T-cell (primary cell): ENCODE data around the gene TRIM9. TPM values are rescaled to one million over a fixed set of nuclear protein-coding genes. Genes with fewer than 3 reads are reported as not detected.

Experiments
- ATAC-seq, 4 experiments: fragments of 200-7000 bp in 3 of 4; fragments of 150-1000 bp in 1 of 4; cut with Tn5 transposase; replicated peaks in 1 of 4; 1 replicate in 3 of 4; 2 replicates in 1 of 4; pipeline ENCODE4 v1.10.0; 2021; ENCODE audit warnings: moderate library complexity in 3 of 4, mild to moderate bottlenecking in 2 of 4, moderate number of reproducible peaks in 1 of 4
- CTCF ChIA-PET, 2 donors: fragments of 300-600 bp; sonication (Branson Sonifier 250); formaldehyde crosslinking; loops; one replicate each; lab custom pipeline; 2022; ENCODE audit warnings: antibody characterized with exemption in 2 of 2; lab: Charles Lee
- POLR2A ChIA-PET, 2 donors: fragments of 300-600 bp; sonication (Branson Sonifier 250); formaldehyde crosslinking; loops; one replicate each; lab custom pipeline; 2022; ENCODE audit warnings: antibody characterized with exemption in 2 of 2; lab: Charles Lee
- DNase-seq, 35 experiments: peaks; one replicate each; pipeline versions ENCODE4 v3.0.0 to v3.0.0-alpha.2; 2013 to 2023
- H3K27ac ChIP-seq: one replicate; pipeline ENCODE4 v1.5.1; 2013; ENCODE audit warnings: low read length
- H3K27me3 ChIP-seq, 2 experiments: replicated peaks in 1 of 2; 1 replicate in 1 of 2; 2 replicates in 1 of 2; pipeline versions ENCODE4 v1.6.1 to v1.7.0; 2013; ENCODE audit warnings: low read length in 1 of 2, mixed read lengths in 1 of 2; ENCODE audit not compliant: control insufficient read depth in 2 of 2, insufficient read depth in 2 of 2; ENCODE audit errors: extremely low read depth in 1 of 2
- H3K36me3 ChIP-seq, 2 donors: 1 replicate in 1 of 2; 2 replicates in 1 of 2; pipeline versions ENCODE4 v1.6.1 to v1.7.0; 2013; ENCODE audit warnings: low read length in 1 of 2; ENCODE audit not compliant: control insufficient read depth in 2 of 2, insufficient read depth in 1 of 2; ENCODE audit errors: extremely low read depth in 1 of 2
- H3K4me1 ChIP-seq, 2 experiments: 1 replicate in 1 of 2; 2 replicates in 1 of 2; pipeline versions ENCODE4 v1.6.1 to v1.7.0; 2013; ENCODE audit warnings: low read length in 2 of 2, mixed read lengths in 1 of 2; ENCODE audit not compliant: insufficient read depth in 2 of 2, control insufficient read depth in 1 of 2; ENCODE audit errors: extremely low read depth in 1 of 2
- H3K4me3 ChIP-seq, 2 donors: 1 replicate in 1 of 2; 2 replicates in 1 of 2; pipeline versions ENCODE4 v1.5.1 to v1.7.0; 2013; ENCODE audit warnings: mild to moderate bottlenecking in 2 of 2, low read length in 1 of 2, moderate library complexity in 1 of 2; ENCODE audit not compliant: control insufficient read depth in 1 of 2; ENCODE audit errors: extremely low read depth in 1 of 2
- H3K9me3 ChIP-seq: 2 replicates; pipeline ENCODE4 v1.7.0; 2013
- H3K27ac Mint-ChIP-seq, 2 donors: one replicate each; pipeline ENCODE4 v1.8.0; 2020 to 2021; ENCODE audit warnings: mild to moderate bottlenecking in 2 of 2, mixed read lengths in 2 of 2
- H3K27me3 Mint-ChIP-seq, 2 donors: one replicate each; pipeline ENCODE4 v1.8.0; 2021 to 2022; ENCODE audit warnings: mixed read lengths in 2 of 2
- H3K36me3 Mint-ChIP-seq: one replicate; pipeline ENCODE4 v1.8.0; 2021; ENCODE audit warnings: mixed read lengths
- H3K4me1 Mint-ChIP-seq, 3 donors: one replicate each; pipeline ENCODE4 v1.8.0; 2020 to 2022; ENCODE audit warnings: mixed read lengths in 3 of 3, mild to moderate bottlenecking in 1 of 3
- H3K4me3 Mint-ChIP-seq, 3 donors: one replicate each; pipeline ENCODE4 v1.8.0; 2020 to 2022; ENCODE audit warnings: mild to moderate bottlenecking in 3 of 3, mixed read lengths in 3 of 3, moderate library complexity in 3 of 3
- H3K9me3 Mint-ChIP-seq, 3 donors: one replicate each; pipeline ENCODE4 v1.8.0; 2020 to 2022; ENCODE audit warnings: mixed read lengths in 3 of 3
- WGBS: methylation state at CpG from one replicate; pipeline ENCODE4 v1.1.5; 2013; ENCODE audit warnings: missing lambda C conversion rate; ENCODE audit not compliant: insufficient coverage; 5-methylcytosine and 5-hydroxymethylcytosine counted together
- total RNA-seq, 35 experiments: library from RNA in 6 of 35; stranded (reverse) in 6 of 35; fragments of 120-200 nt in 1 of 35; gene quantifications; one replicate each; pipeline versions ENCODE4 v1.2.1 to v1.2.4 and lab custom pipeline; 2013 to 2026

Gene TRIM9
- total RNA-seq, 5 donors from 2014 or later (not counting 1 experiment from before 2014, with no cell fraction given) = 0.30 to 1.3 (median 0.88) TPM

GRCh38 chr14:51041108-51041531, 53.8 kb downstream of the TRIM9 start:
- Histone ChIP-seq H3K4me3 (no peak overlapping the region), H3K27me3 (peaks cover 0 to 3% of the 10 kb centered on the region in 2 experiments), H3K9me3 (no peaks in the 10 kb centered on the region), H3K4me1 (no peaks in the 10 kb centered on the region), H3K36me3 (no peaks in the 10 kb centered on the region), H3K27ac (no peak overlapping the region)
- no peak overlapping the region for H3K27ac Mint-ChIP-seq
- DNase-seq = no peak
- CTCF ChIA-PET = no interaction called here
- ATAC-seq = no peak
- WGBS = no CpG with 5 or more reads among the region's 5 CpGs
- H3K36me3 Mint-ChIP-seq = no peaks in the 10 kb centered on the region
- H3K4me1 Mint-ChIP-seq = no peaks in the 10 kb centered on the region
- no peak overlapping the region for H3K4me3 Mint-ChIP-seq
- H3K9me3 Mint-ChIP-seq = no peaks in the 10 kb centered on the region
- peaks cover 0 to 6% of the 10 kb centered on the region in 2 donors for H3K27me3 Mint-ChIP-seq
- POLR2A ChIA-PET = no interaction called here

- Mint-ChIP-seq H3K27ac (no peak overlapping the region), H3K36me3 (no peaks in the 10 kb centered on the region), H3K27me3 (peaks cover 0 to 3% of the 10 kb centered on the region in 2 donors), H3K4me3 (no peak overlapping the region), H3K4me1 (no peaks in the 10 kb centered on the region), H3K9me3 (no peaks in the 10 kb centered on the region)
- DNase-seq = no peak
- POLR2A ChIA-PET = no interaction called here
- Histone ChIP-seq H3K4me3 (no peak overlapping the region), H3K36me3 (no peaks in the 10 kb centered on the region), H3K27ac (no peak overlapping the region), H3K4me1 (no peaks in the 10 kb centered on the region), H3K9me3 (no peaks in the 10 kb centered on the region), H3K27me3 (peaks cover 0 to 3% of the 10 kb centered on the region in 2 experiments)
- 70% methylated on average over 2 of the region's 7 CpGs for WGBS
- no peak for ATAC-seq
- CTCF ChIA-PET = no interaction called here
Measured at GRCh38 chr14:51039252-51039651, 55.7 kb downstream of the TRIM9 start.

GRCh38 chr14:51035611-51036192, 59.2 kb downstream of the TRIM9 start:
- Mint-ChIP-seq H3K36me3 (no peaks in the 10 kb centered on the region), H3K4me3 (no peak overlapping the region), H3K27ac (no peak overlapping the region), H3K4me1 (no peaks in the 10 kb centered on the region), H3K27me3 (peaks cover 0 to 1% of the 10 kb centered on the region in 2 donors), H3K9me3 (no peaks in the 10 kb centered on the region)
- ATAC-seq = no peak
- H3K27me3 ChIP-seq = peaks cover 0 to 2% of the 10 kb centered on the region in 2 experiments
- no peak overlapping the region for H3K4me3 ChIP-seq
- DNase-seq = no peak
- 91% methylated on average over 4 of the region's 9 CpGs for WGBS
- ChIA-PET CTCF (no interaction called here), POLR2A (no interaction called here)
- no peaks in the 10 kb centered on the region for H3K4me1 ChIP-seq
- no peak overlapping the region for H3K27ac ChIP-seq
- no peaks in the 10 kb centered on the region for H3K36me3 ChIP-seq
- no peaks in the 10 kb centered on the region for H3K9me3 ChIP-seq

- Histone ChIP-seq H3K4me1 (no peaks in the 10 kb centered on the region), H3K27ac (no peak overlapping the region), H3K9me3 (no peaks in the 10 kb centered on the region), H3K27me3 (peaks cover 0 to 2% of the 10 kb centered on the region in 2 experiments), H3K36me3 (no peaks in the 10 kb centered on the region), H3K4me3 (no peak overlapping the region)
- Mint-ChIP-seq H3K4me1 (no peaks in the 10 kb centered on the region), H3K27me3 (peaks cover 3 to 8% of the 10 kb centered on the region in 2 donors), H3K27ac (no peak overlapping the region), H3K9me3 (no peaks in the 10 kb centered on the region), H3K36me3 (no peaks in the 10 kb centered on the region), H3K4me3 (no peak overlapping the region)
- no peak for ATAC-seq
- POLR2A ChIA-PET = no interaction called here
- CTCF ChIA-PET = no interaction called here
- DNase-seq = no peak
- 78% methylated on average over 6 of the region's 16 CpGs for WGBS
Measured at GRCh38 chr14:51028851-51029754, 65.8 kb downstream of the TRIM9 start.

GRCh38 chr14:51028361-51028760, 66.5 kb downstream of the TRIM9 start:
- no peaks in the 10 kb centered on the region for H3K4me1 Mint-ChIP-seq
- H3K4me1 ChIP-seq = no peaks in the 10 kb centered on the region
- ChIA-PET POLR2A (no interaction called here), CTCF (no interaction called here)
- no peaks in the 10 kb centered on the region for H3K36me3 Mint-ChIP-seq
- no peak overlapping the region for H3K27ac Mint-ChIP-seq
- no peak overlapping the region for H3K4me3 Mint-ChIP-seq
- DNase-seq (no peak), ATAC-seq (no peak)
- H3K27ac ChIP-seq = no peak overlapping the region
- H3K27me3 Mint-ChIP-seq = peaks cover 3 to 8% of the 10 kb centered on the region in 2 donors
- H3K36me3 ChIP-seq = no peaks in the 10 kb centered on the region
- no peak overlapping the region for H3K4me3 ChIP-seq
- no peaks in the 10 kb centered on the region for H3K9me3 Mint-ChIP-seq
- no peaks in the 10 kb centered on the region for H3K9me3 ChIP-seq
- H3K27me3 ChIP-seq = peaks cover 0 to 2% of the 10 kb centered on the region in 2 experiments
- 46% methylated on average over 4 of the region's 4 CpGs for WGBS

GRCh38 chr14:51024377-51024776, 70.5 kb downstream of the TRIM9 start:
- Mint-ChIP-seq H3K9me3 (no peaks in the 10 kb centered on the region), H3K4me3 (no peak overlapping the region), H3K36me3 (no peaks in the 10 kb centered on the region), H3K27me3 (peaks cover 3 to 10% of the 10 kb centered on the region in 2 donors), H3K27ac (no peak overlapping the region), H3K4me1 (no peaks in the 10 kb centered on the region)
- Histone ChIP-seq H3K4me3 (no peak overlapping the region), H3K27ac (no peak overlapping the region), H3K36me3 (no peaks in the 10 kb centered on the region), H3K9me3 (no peaks in the 10 kb centered on the region), H3K4me1 (no peaks in the 10 kb centered on the region), H3K27me3 (peaks cover 0 to 3% of the 10 kb centered on the region in 2 experiments)
- POLR2A ChIA-PET = no interaction called here
- CTCF ChIA-PET = no interaction called here
- no peak for DNase-seq
- no peak for ATAC-seq
